ENCODE measurements around the gene TUBB. TPM values are rescaled to one million over a fixed set of nuclear protein-coding genes. Genes with fewer than 3 reads are reported as not detected.
A peak's percentile ranks its signal among the peaks of the same experiment; 100 is the strongest.

The TUBB gene
- total RNA-seq, 1 experiment from 2014 or later: 1,719 TPM

- Mint-ChIP-seq H3K4me3 (no peak overlapping the region), H3K27me3 (ENCODE audit: low read depth) (no peaks in the 10 kb centered on the region), H3K27ac (peak overlapping the region in 1 of 3 experiments; percentile 25; a peak in 1 of 7 replicates), H3K4me1 (peaks cover 0 to 4% of the 10 kb centered on the region in 2 experiments; a peak in 2 of 4 replicates), H3K36me3 (ENCODE audit: insufficient read depth in 1 of 3, low read depth in 3 of 3) (peaks cover 35 to 56% (median 52%) of the 10 kb centered on the region in 3 experiments; a peak in 6 of 7 replicates), H3K9me3 (no peaks in the 10 kb centered on the region)
- Histone ChIP-seq H3K23ac (ENCODE audit: insufficient read length, low read depth, low read length) (no peak overlapping the region), H3K23me2 (ENCODE audit: insufficient read length, low read depth, low read length, poor library complexity, severe bottlenecking) (no peaks in the 10 kb centered on the region), H4K8ac (replicated peaks; ENCODE audit: insufficient read length, low read depth, low read length) (no peak overlapping the region), H2BK5ac (ENCODE audit: insufficient read length, low read length) (no peak overlapping the region), H3K27ac (ENCODE audit: insufficient read length, low read depth, low read length) (no peak overlapping the region), H3K9ac (ENCODE audit: extremely low read depth, insufficient read length, low read length) (no peak overlapping the region), H4K5ac (ENCODE audit: insufficient read length, low read depth, low read length) (no peak overlapping the region), H3K9me3 (ENCODE audit: control insufficient read depth, low read depth, low read length) (no peaks in the 10 kb centered on the region), H3K4ac (ENCODE audit: low read depth, low read length) (no peak overlapping the region), H2AFZ (ENCODE audit: low read length) (no peak overlapping the region), H3K4me1 (ENCODE audit: insufficient read depth, low read length) (0 out of 2 replicates have a peak, but pooled peaks cover 2% of the 10 kb centered on the region), H4K91ac (ENCODE audit: insufficient read length, low read depth, low read length) (no peak overlapping the region), H3T11ph (ENCODE audit: low read length) (no peak overlapping the region), H4K20me1 (ENCODE audit: control insufficient read depth, insufficient read depth, insufficient read length) (no peaks in the 10 kb centered on the region), H3K14ac (ENCODE audit: insufficient read depth, low read length) (no peak overlapping the region), H2BK15ac (ENCODE audit: low read depth, low read length) (no peak overlapping the region), H2BK12ac (ENCODE audit: insufficient read length, low read depth, low read length) (no peak overlapping the region), H3K79me1 (ENCODE audit: insufficient read depth, low read depth, low read length, poor library complexity, severe bottlenecking) (no peaks in the 10 kb centered on the region), H2BK20ac (ENCODE audit: low read depth, low read length, poor library complexity, severe bottlenecking) (no peak overlapping the region), H3K18ac (ENCODE audit: insufficient read length, low read depth, low read length) (no peak overlapping the region), H3K4me2 (ENCODE audit: insufficient read depth, insufficient read length, low read length) (no peak overlapping the region), H3K79me2 (ENCODE audit: insufficient read depth, low read length) (no peaks in the 10 kb centered on the region), H3K27me3 (ENCODE audit: insufficient read depth, low read length) (no peaks in the 10 kb centered on the region), H3K56ac (ENCODE audit: insufficient read length, low read depth, low read length) (no peak overlapping the region), H2AK5ac (ENCODE audit: insufficient read length, low read length) (no peak overlapping the region), H2BK120ac (ENCODE audit: low read depth, low read length, poor library complexity, severe bottlenecking) (no peak overlapping the region)
- TF ChIP-seq, protein P1, sequence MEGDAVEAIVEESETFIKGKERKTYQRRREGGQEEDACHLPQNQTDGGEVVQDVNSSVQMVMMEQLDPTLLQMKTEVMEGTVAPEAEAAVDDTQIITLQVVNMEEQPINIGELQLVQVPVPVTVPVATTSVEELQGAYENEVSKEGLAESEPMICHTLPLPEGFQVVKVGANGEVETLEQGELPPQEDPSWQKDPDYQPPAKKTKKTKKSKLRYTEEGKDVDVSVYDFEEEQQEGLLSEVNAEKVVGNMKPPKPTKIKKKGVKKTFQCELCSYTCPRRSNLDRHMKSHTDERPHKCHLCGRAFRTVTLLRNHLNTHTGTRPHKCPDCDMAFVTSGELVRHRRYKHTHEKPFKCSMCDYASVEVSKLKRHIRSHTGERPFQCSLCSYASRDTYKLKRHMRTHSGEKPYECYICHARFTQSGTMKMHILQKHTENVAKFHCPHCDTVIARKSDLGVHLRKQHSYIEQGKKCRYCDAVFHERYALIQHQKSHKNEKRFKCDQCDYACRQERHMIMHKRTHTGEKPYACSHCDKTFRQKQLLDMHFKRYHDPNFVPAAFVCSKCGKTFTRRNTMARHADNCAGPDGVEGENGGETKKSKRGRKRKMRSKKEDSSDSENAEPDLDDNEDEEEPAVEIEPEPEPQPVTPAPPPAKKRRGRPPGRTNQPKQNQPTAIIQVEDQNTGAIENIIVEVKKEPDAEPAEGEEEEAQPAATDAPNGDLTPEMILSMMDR (conservative IDR thresholded peaks at IDR 0.05): no peak
- WGBS (ENCODE audit: extremely low coverage, insufficient read length, low lambda C conversion rate): no CpG with 5 or more reads among the region's 4 CpGs
- peak; percentile 76 for DNase-seq
Measured at GRCh38 chr6:30700340-30700739, 19.8 kb upstream of the TUBB start.
